NB4 (cell line): ENCODE data around the gene IGFBP2.

Experiments used
- POLR2A ChIP-seq: IDR thresholded peaks from 2 replicates; pipeline ENCODE4 v1.6.1; 2011; ENCODE audit warnings: mild to moderate bottlenecking; ENCODE audit not compliant: insufficient read length; ENCODE audit errors: extremely low read depth
- TF ChIP-seq, protein P1 (sequence below): IDR thresholded peaks from one replicate; pipeline ENCODE4 v1.5.1; 2012; ENCODE audit warnings: low read depth, low read length
- TF ChIP-seq, protein P2 (sequence below): IDR thresholded peaks from 2 replicates; pipeline ENCODE4 v1.6.1; 2011; ENCODE audit warnings: low read depth, low read length

DNA sequence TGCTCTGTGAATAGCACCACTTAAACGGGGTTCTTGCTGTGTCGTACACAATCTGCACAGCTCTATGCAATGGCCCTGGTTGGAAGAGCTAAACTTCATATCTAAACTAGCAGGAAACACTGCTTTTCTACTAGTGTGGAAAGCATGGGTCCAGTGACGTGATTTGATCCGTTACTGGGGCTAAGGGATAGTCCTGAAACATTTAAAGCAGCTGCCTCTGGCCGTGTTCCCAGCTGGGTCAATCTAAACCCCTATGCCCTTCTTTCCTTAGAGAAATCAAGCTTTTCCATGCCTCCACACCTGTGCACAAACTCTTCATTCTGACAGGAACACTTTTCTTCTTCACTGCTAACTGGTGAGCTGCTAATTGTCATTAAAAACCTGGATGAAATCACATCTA, 67.6 kb downstream of the IGFBP2 start:
- no peak for TF ChIP-seq POLR2A
- TF ChIP-seq, protein P1, sequence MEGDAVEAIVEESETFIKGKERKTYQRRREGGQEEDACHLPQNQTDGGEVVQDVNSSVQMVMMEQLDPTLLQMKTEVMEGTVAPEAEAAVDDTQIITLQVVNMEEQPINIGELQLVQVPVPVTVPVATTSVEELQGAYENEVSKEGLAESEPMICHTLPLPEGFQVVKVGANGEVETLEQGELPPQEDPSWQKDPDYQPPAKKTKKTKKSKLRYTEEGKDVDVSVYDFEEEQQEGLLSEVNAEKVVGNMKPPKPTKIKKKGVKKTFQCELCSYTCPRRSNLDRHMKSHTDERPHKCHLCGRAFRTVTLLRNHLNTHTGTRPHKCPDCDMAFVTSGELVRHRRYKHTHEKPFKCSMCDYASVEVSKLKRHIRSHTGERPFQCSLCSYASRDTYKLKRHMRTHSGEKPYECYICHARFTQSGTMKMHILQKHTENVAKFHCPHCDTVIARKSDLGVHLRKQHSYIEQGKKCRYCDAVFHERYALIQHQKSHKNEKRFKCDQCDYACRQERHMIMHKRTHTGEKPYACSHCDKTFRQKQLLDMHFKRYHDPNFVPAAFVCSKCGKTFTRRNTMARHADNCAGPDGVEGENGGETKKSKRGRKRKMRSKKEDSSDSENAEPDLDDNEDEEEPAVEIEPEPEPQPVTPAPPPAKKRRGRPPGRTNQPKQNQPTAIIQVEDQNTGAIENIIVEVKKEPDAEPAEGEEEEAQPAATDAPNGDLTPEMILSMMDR, result no peak
- TF ChIP-seq, protein P2, sequence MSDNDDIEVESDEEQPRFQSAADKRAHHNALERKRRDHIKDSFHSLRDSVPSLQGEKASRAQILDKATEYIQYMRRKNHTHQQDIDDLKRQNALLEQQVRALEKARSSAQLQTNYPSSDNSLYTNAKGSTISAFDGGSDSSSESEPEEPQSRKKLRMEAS, result no peak
